Pancreas (tissue), 10 donors: Measurements from ENCODE around the gene DNAJC1. TPM values are rescaled to one million over a fixed set of nuclear protein-coding genes. Genes with fewer than 3 reads are reported as not detected.
"Not testable (repeated sequence)": the region's sequence is repeated elsewhere in the genome, so short reads cannot be mapped to it uniquely, and the experiment has no call there.

Source experiments
- ATAC-seq, 4 donors: fragments of 200-7000 bp; cut with Tn5 transposase; one replicate each; pipeline versions ENCODE4 v1.8.0 to v1.9.1; 2020; ENCODE audit warnings: mild to moderate bottlenecking in 4 of 4, moderate library complexity in 4 of 4
- DNase-seq, 6 donors: peaks; one replicate each; pipeline ENCODE4 v3.0.0-alpha.2; 2020
- FAIRE-seq: peaks from 2 replicates; lab custom pipeline; 2012; peaks lifted over from hg19 to GRCh38; lab: Jason Lieb, UNC
- H3K27ac ChIP-seq, 4 donors: fragments of 200-600 bp; sonication (generic); 1 replicate in 3 of 4; 2 replicates in 1 of 4; pipeline versions ENCODE4 v1.5.0 to v1.8.0; 2020
- H3K27me3 ChIP-seq, 4 donors: fragments of 200-600 bp; one replicate each; pipeline ENCODE4 v1.8.0; 2021
- H3K36me3 ChIP-seq, 3 donors: fragments of 200-600 bp; sonication (generic) in 1 of 3; one replicate each; pipeline versions ENCODE4 v1.5.0 to v1.8.0; 2020 to 2021
- H3K4me1 ChIP-seq, 3 donors: fragments of 200-600 bp; one replicate each; pipeline ENCODE4 v1.8.0; 2021
- H3K4me3 ChIP-seq, 4 donors: fragments of 200-600 bp; sonication (generic) in 2 of 4; one replicate each; pipeline versions ENCODE4 v1.5.0 to v1.8.0; 2020 to 2021
- H3K9me3 ChIP-seq, 4 donors: fragments of 200-600 bp; one replicate each; pipeline ENCODE4 v1.8.0; 2021
- WGBS, 2 donors: extraction: QIAGEN DNeasy Blood & Tissue Kit; methylation state at CpG; one replicate each; pipeline ENCODE4 v1.1.7; 2013; 5-methylcytosine and 5-hydroxymethylcytosine counted together
- intact Hi-C, 3 donors: fragments of 100-400 bp; cut with DNase I; formaldehyde crosslinking; loops; one replicate each; pipeline versions ENCODE4 v1.11.1 to v1.14.2; 2022
- polyA plus RNA-seq, 2 donors: library from polyadenylated mRNA; stranded (reverse); fragments of 200-250 nt; gene quantifications; one replicate each; pipeline ENCODE4 v1.2.3, GENCODE V29; 2013
- total RNA-seq, 6 donors: library from RNA; stranded (reverse); fragmentation: NEBNext Ultra II Directional in 4 of 6; extraction: Animal tissue kit (Norgen Biotek cat#: 25700) in 4 of 6; gene quantifications; one replicate each; pipeline versions ENCODE4 v1.2.1 to v1.2.4, GENCODE V29; 2021 to 2023
- TF ChIP-seq, protein P1 (sequence below), 4 donors: fragments of 200-600 bp; sonication (generic) in 3 of 4; IDR thresholded peaks; one replicate each; pipeline versions ENCODE4 v1.5.0 to v1.8.0; 2021; ENCODE audit warnings: antibody characterized with exemption in 4 of 4
- donor health status: healthy with polysubstance abuse.
- donor health status: DM: no; HTN: no; CAD: no; lungs with moderate emphysema.
- donor health status: DM: no; HTN: no; CAD: no.
- donor health status: control.
- donor health status: control.
- donor health status: Bipolar disorder and iron deficiency.
- donor health status: DM: yes; HTN: yes; CAD: no.
- donor health status: DM: no; HTN: no; CAD: no.
- donor health status: DM: no; HTN: no; CAD: no.
- donor health status: DM: yes; HTN: yes; CAD: no.

The DNAJC1 gene
- total and polyA plus RNA-seq, 8 donors, result 16.7 to 30.7 (median 22.7) TPM

DNA sequence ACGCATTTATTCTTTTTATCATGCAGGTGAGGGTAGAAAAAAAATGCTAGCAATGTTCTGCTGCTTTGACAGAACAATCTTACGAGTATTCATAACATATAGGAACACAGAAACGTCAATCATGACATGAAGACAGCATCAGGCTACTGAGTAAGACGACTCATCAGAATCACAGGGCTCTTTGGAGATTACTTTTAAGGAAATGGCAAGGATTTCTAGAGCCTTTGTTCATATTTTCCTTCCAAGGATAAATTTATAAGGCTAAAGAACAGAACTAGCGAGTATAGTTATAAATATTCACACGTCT, 39.8 kb upstream of the DNAJC1 start:
- intact Hi-C loops, result no loop called here
- DNase-seq (no peak), FAIRE-seq (no peak), ATAC-seq (no peak)
- TF ChIP-seq, protein P1, sequence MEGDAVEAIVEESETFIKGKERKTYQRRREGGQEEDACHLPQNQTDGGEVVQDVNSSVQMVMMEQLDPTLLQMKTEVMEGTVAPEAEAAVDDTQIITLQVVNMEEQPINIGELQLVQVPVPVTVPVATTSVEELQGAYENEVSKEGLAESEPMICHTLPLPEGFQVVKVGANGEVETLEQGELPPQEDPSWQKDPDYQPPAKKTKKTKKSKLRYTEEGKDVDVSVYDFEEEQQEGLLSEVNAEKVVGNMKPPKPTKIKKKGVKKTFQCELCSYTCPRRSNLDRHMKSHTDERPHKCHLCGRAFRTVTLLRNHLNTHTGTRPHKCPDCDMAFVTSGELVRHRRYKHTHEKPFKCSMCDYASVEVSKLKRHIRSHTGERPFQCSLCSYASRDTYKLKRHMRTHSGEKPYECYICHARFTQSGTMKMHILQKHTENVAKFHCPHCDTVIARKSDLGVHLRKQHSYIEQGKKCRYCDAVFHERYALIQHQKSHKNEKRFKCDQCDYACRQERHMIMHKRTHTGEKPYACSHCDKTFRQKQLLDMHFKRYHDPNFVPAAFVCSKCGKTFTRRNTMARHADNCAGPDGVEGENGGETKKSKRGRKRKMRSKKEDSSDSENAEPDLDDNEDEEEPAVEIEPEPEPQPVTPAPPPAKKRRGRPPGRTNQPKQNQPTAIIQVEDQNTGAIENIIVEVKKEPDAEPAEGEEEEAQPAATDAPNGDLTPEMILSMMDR (IDR thresholded peaks at IDR 0.05), result no peak
- Histone ChIP-seq H3K9me3 (no peaks in the 10 kb centered on the region), H3K4me1 (no peaks in the 10 kb centered on the region), H3K36me3 (no peaks in the 10 kb centered on the region), H3K27ac (no peak overlapping the region), H3K4me3 (no peak overlapping the region), H3K27me3 (peaks cover 0 to 6% (median 2%) of the 10 kb centered on the region in 4 donors)
- 56 to 67% methylated on average over 6 of the region's 6 CpGs for WGBS, 2 donors

DNA sequence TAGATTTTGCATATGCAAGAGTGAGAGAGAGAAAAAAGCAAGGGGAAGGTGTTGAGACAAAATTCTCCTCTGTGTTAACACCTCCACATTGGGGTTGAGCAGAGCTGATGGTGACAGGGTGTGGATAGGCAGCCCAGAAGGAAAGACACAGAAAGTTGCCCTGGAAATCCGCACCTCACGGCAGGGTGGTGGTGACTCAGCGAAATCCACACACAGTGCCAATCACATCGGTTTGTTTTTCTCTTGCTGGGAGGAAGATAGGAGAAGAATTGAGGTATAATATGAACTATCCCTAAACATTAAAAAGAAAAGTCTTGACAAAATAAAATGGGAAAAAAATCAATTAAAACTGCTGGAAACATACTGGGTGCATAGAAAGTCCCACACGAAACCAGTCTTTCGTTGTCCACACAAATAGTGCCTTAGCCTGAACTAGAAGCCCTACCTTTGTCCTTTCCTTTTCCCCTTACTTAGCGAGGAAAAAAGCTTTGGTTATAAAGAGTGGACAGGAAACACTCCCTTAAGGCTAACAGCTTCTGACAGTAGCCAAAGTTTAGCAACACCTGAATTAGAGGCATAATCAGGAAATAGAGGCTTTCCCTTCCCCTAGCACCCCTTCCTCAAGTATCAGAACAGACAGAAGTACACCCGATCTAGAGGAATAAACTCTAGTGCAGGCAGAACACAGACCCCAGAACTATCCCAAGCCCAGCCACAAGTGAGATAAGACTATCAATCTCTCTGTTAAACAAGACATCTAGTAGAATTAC, 39.2 kb upstream of the DNAJC1 start:
- Histone ChIP-seq H3K27ac (no peak overlapping the region), H3K9me3 (no peaks in the 10 kb centered on the region), H3K4me3 (no peak overlapping the region), H3K4me1 (no peaks in the 10 kb centered on the region), H3K36me3 (no peaks in the 10 kb centered on the region), H3K27me3 (peaks cover 0 to 6% (median 2%) of the 10 kb centered on the region in 4 donors)
- TF ChIP-seq, protein P1 (IDR thresholded peaks at IDR 0.05), result no peak
- WGBS, 2 donors, result 33 to 39% methylated on average over 8 of the region's 8 CpGs
- intact Hi-C loops, result no loop called here
- FAIRE-seq, result no peak
- DNase-seq, result no peak
- no peak for ATAC-seq

DNA sequence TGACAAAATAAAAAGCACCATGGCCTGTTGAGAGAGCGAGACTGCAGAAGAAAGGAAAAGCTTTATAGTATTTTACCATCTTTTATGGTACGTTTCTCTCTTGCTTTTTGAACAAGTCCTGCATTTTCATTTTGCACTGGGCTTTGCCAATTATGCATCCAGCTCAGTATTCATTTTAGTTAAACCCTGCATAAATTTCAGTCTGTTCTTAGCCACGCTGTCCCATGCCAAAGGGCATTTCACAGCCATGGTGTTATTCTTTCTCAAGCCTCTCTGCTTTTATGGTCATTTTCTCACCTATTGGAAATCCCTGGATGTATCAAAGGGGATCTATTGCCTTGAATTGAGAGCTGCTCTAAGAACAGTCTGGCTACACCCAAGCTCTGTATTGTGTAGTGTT, 30.8 kb upstream of the DNAJC1 start:
- H3K9me3 ChIP-seq, result no peaks in the 10 kb centered on the region
- no peak for ATAC-seq
- FAIRE-seq, result no peak

DNA sequence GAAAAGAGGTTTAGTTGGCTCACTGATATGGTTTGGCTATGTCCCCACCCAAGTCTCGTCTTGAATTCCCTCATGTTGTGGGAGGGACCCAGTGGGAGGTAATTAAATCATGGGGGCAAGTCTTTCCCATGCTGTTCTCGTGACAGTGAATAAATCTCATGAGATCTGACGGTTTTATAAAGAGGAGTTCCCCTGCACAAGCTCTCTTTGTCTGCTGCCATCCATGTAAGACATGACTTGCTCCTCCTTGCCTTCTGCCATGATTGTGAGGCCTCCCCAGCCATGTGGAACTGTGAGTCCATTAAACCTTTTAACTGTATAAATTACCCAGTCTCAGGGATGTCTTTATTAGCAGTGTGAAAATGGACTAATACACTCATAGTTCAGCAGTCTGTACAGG, 28.7 kb upstream of the DNAJC1 start:
- H3K27me3 ChIP-seq, H3K4me3 ChIP-seq, FAIRE-seq, H3K36me3 ChIP-seq, DNase-seq, H3K27ac ChIP-seq, intact Hi-C loops, H3K9me3 ChIP-seq, H3K4me1 ChIP-seq, ATAC-seq: not testable (repeated sequence)
- 55 to 64% methylated on average over 3 of the region's 3 CpGs for WGBS, 2 donors

More for the DNA sequence above, 30.8 kb upstream of the DNAJC1 start:
- WGBS, 2 donors, result 71 to 83% methylated on average over 3 of the region's 3 CpGs
- H3K4me3 ChIP-seq, result no peak overlapping the region
- H3K36me3 ChIP-seq, result no peaks in the 10 kb centered on the region
- no peak overlapping the region for H3K27ac ChIP-seq
- DNase-seq, result no peak
- TF ChIP-seq, protein P1 (IDR thresholded peaks at IDR 0.05), result no peak
- H3K27me3 ChIP-seq, result no peaks in the 10 kb centered on the region
- H3K4me1 ChIP-seq, result no peaks in the 10 kb centered on the region
- intact Hi-C loops, result no loop called here

DNA sequence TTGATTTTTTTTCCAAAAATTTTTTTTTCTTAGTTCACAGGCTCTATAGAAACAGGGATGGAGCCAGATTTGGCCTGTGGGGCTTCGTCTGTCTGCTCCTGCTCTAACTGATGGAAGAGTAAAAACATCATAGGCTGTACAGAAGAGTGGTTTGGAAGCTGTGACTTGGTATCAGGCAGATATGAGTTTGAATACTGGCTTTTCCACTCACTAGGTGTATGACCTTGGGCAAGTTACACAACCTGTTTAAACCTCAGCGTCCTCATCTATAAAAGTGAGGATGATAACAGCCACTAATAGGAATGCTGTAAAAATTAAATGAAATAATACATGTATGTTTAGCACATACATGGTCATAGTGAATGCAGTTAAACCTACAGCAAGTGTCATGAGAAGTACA, 26.9 kb upstream of the DNAJC1 start:
- WGBS, 2 donors, result 38 to 40% methylated on average over 2 of the region's 2 CpGs
- no peak for DNase-seq
- H3K36me3 ChIP-seq, result no peaks in the 10 kb centered on the region
- no peaks in the 10 kb centered on the region for H3K4me1 ChIP-seq
- FAIRE-seq, result no peak
- ATAC-seq, result no peak
- H3K27me3 ChIP-seq, result no peaks in the 10 kb centered on the region
- no peaks in the 10 kb centered on the region for H3K9me3 ChIP-seq
- H3K4me3 ChIP-seq, result no peak overlapping the region
- intact Hi-C loops, result no loop called here
- H3K27ac ChIP-seq, result no peak overlapping the region
- TF ChIP-seq, protein P1 (IDR thresholded peaks at IDR 0.05), result no peak
